ENCODE results near the gene BST2.

The BST2 gene

DNA sequence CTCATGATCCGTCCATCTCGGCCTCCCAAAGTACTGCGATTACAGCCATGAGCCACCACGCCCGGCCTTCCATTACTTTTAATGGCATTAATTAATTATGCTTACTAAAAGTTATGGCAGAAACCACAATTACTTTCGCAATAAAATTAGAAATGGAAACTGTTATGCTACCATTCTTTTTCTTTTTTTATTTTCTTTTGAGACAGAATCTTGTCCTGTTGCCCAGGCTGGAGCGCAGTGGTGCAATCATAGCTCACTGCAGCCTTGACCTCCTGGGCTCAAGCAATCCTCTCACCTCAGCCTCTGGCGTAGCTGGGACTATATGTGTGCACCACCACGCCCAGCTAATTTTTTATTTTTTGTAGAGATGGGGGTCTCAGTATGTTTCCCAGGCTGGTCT is 4.6 kb upstream of the BST2 start:
- in situ Hi-C loops (cut with MboI; ENCODE audit: low pct_unique_long_range_greater_than_20kb, low sequenced_read_pairs, unreplicated experiment), result no loop called here
- no peak for TF ChIP-seq CTCF (IDR thresholded peaks at IDR 0.05; ENCODE audit: extremely low read depth, insufficient read depth, missing control alignments)
- DNase-seq (ENCODE audit: low spot score), result no peak

DNA sequence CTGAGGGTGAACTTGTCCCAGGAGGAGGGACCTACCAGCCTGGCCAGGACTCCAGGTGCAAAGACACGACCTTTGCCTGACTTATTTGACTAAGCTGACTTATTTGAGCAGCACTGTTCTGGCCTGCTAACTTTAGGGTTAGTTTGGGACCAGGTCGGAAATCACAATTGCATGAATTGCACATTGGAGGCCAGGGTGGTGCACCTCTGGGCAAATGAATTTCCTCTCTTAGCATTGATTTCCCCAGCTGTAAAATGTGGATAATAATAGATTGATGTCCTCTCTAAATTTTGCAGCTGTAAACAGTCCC is 1.4 kb upstream of the BST2 start:
- DNase-seq (ENCODE audit: low spot score), result no peak
- TF ChIP-seq CTCF (IDR thresholded peaks at IDR 0.05; ENCODE audit: extremely low read depth, insufficient read depth, missing control alignments), result no peak
- in situ Hi-C loops (cut with MboI; ENCODE audit: low pct_unique_long_range_greater_than_20kb, low sequenced_read_pairs, unreplicated experiment), result no loop called here

DNA sequence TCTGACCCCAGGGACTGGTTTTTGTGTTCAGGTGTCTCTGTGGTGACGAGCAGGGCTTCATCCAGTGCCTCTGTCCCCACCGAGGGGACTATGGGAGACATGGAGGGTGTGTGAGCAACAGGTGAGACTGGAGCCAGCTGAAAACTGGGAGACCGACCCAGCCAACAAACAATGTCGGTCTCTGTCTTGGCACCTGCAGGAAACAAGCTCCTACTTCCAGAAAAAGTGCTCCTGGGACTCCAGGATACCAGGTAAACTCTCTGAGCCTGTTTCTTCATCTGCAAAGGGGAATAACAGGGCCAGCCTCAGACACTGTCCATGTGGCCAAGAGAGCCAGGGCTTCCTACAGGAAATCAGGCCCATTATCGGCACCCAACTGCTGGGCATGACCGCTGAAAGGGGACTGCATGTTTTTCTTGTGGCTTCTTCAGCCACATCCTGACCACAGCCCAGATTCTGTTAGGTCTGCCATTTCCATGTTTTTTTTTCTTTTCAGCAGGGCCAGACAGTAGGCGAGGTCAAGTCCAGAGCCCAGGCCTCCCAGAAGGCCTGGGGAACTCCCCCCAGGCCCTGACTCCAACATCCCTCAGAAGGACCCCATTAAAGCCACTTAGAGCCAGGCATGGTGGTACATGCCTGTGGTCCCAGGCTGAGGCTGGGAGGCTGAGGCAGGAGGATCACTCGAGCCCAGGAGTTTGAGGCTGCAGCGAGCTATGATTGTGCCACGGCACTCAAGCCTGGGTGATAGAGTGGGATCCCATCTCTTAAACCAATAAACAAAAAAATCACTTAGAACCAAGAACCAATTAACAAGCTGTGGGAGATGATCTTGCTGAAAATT is 836 bp upstream of the BST2 start:
- no peak for TF ChIP-seq CTCF (IDR thresholded peaks at IDR 0.05; ENCODE audit: extremely low read depth, insufficient read depth, missing control alignments)
- in situ Hi-C loops (cut with MboI; ENCODE audit: low pct_unique_long_range_greater_than_20kb, low sequenced_read_pairs, unreplicated experiment), result no loop called here
- no peak for DNase-seq (ENCODE audit: low spot score)

DNA sequence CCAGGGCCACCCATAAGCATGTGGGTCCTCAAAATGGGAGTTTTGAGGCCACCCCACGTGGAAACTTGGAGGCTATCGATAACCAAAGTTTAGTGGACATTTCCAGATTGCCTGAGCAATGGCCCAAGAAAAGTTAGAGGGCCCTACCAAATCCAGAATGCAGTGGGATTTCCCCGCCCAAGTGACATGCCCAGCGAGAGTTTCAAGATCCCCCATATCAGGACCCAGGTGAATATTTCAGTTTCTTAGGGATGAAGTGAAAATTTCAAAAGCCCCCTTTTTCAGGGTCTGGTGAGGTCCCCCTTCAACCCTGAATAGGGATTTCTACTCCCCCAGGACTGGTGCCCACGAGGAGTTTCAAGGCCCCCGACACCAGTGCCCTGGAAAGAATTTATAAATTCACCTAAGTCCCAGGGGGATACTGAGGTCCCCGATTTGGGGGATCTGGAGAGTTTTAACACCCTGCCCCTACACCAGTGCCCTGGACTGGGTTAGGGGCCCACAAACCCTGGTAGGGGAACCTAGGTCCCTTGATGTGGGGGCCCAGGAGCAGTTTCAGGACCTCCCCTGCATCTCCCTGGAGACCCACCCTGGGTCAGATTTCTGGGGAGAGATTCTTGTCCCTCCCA is 695 bp downstream of the BST2 start:
- no peak for TF ChIP-seq CTCF (IDR thresholded peaks at IDR 0.05; ENCODE audit: extremely low read depth, insufficient read depth, missing control alignments)

GRCh38 chr19:17404015-17404414 is 1.4 kb downstream of the BST2 start:
- in situ Hi-C loops (cut with MboI; ENCODE audit: low pct_unique_long_range_greater_than_20kb, low sequenced_read_pairs, unreplicated experiment), result no loop called here
- no peak for DNase-seq (ENCODE audit: low spot score)
- no peak for TF ChIP-seq CTCF (IDR thresholded peaks at IDR 0.05; ENCODE audit: extremely low read depth, insufficient read depth, missing control alignments)

More for the DNA sequence above, 695 bp downstream of the BST2 start:
- no peak for DNase-seq (ENCODE audit: low spot score)
- in situ Hi-C loops (cut with MboI; ENCODE audit: low pct_unique_long_range_greater_than_20kb, low sequenced_read_pairs, unreplicated experiment), result no loop called here

GRCh38 chr19:17402982-17403855 is 2.2 kb downstream of the BST2 start:
- no peak for TF ChIP-seq CTCF (IDR thresholded peaks at IDR 0.05; ENCODE audit: extremely low read depth, insufficient read depth, missing control alignments)
- peak; percentile 84 for DNase-seq (ENCODE audit: low spot score)
- in situ Hi-C loops (cut with MboI; ENCODE audit: low pct_unique_long_range_greater_than_20kb, low sequenced_read_pairs, unreplicated experiment), result no loop called here
